ENCODE data around the gene PTPRM.

PTPRM gene

DNA sequence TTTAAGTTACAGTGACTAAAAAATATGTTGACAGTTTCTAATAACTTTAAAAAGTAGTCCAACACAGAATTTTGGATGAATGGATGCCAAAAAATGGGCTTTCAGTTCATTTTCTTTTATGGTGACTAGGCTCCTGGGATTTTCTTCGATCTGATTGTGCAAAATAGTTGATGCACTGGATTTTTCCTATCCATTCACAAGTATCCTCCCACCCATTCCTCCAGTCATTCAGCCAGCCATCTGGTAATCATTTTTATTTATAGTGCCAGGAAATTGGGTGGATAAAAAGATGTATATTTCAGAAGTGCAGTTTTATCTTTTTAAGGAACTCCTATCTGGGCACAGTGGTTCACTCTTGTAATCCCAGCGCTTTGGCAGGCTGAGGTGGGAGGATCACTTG is 175.1 kb downstream of the PTPRM start:
- H3K4me3 ChIP-seq (ENCODE audit: low read depth, low read length) = no peak overlapping the region
- DNase-seq (ENCODE audit: low read depth) = no peak
- TF ChIP-seq, protein P1, sequence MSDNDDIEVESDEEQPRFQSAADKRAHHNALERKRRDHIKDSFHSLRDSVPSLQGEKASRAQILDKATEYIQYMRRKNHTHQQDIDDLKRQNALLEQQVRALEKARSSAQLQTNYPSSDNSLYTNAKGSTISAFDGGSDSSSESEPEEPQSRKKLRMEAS (IDR thresholded peaks at IDR 0.05; ENCODE audit: low read depth, low read length) = no peak
- TF ChIP-seq POLR2A (IDR thresholded peaks at IDR 0.05; ENCODE audit: extremely low read depth, insufficient read length) (no peak), MYC (IDR thresholded peaks at IDR 0.05; ENCODE audit: low read depth, low read length) (no peak)
- TF ChIP-seq, protein P2, sequence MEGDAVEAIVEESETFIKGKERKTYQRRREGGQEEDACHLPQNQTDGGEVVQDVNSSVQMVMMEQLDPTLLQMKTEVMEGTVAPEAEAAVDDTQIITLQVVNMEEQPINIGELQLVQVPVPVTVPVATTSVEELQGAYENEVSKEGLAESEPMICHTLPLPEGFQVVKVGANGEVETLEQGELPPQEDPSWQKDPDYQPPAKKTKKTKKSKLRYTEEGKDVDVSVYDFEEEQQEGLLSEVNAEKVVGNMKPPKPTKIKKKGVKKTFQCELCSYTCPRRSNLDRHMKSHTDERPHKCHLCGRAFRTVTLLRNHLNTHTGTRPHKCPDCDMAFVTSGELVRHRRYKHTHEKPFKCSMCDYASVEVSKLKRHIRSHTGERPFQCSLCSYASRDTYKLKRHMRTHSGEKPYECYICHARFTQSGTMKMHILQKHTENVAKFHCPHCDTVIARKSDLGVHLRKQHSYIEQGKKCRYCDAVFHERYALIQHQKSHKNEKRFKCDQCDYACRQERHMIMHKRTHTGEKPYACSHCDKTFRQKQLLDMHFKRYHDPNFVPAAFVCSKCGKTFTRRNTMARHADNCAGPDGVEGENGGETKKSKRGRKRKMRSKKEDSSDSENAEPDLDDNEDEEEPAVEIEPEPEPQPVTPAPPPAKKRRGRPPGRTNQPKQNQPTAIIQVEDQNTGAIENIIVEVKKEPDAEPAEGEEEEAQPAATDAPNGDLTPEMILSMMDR (IDR thresholded peaks at IDR 0.05; ENCODE audit: low read depth, low read length) = no peak

DNA sequence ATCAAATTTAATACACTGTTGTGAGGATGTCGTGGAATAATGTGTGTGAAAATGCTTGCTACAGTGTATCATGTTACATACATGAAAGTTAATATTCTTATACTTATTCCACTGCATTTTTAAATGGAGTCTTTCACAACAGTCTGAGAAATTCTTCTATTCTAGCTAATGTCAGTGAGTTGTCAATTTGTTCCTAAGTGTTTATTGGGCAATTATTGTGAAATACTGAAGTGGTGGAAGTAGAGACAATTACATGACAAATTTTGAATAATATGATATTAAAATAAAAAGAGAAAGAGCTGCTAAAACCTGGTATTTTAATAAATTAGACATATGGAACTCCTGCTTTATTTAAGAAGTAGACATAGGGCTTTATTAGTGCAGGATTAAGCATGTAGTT is 176.1 kb downstream of the PTPRM start:
- DNase-seq (ENCODE audit: low read depth) = no peak
- H3K4me3 ChIP-seq (ENCODE audit: low read depth, low read length) = no peak overlapping the region
- no peak for TF ChIP-seq MYC (IDR thresholded peaks at IDR 0.05; ENCODE audit: low read depth, low read length)
- TF ChIP-seq POLR2A (IDR thresholded peaks at IDR 0.05; ENCODE audit: extremely low read depth, insufficient read length) = no peak
- TF ChIP-seq, protein P1 (IDR thresholded peaks at IDR 0.05; ENCODE audit: low read depth, low read length) = no peak
- TF ChIP-seq, protein P2 (IDR thresholded peaks at IDR 0.05; ENCODE audit: low read depth, low read length) = no peak

GRCh38 chr18:7746106-7746505 is 179.0 kb downstream of the PTPRM start:
- no peak overlapping the region for H3K4me3 ChIP-seq (ENCODE audit: low read depth, low read length)
- TF ChIP-seq, protein P2 (IDR thresholded peaks at IDR 0.05; ENCODE audit: low read depth, low read length) = no peak
- no peak for TF ChIP-seq MYC (IDR thresholded peaks at IDR 0.05; ENCODE audit: low read depth, low read length)
- TF ChIP-seq, protein P1 (IDR thresholded peaks at IDR 0.05; ENCODE audit: low read depth, low read length) = no peak
- TF ChIP-seq POLR2A (IDR thresholded peaks at IDR 0.05; ENCODE audit: extremely low read depth, insufficient read length) = no peak
- no peak for DNase-seq (ENCODE audit: low read depth)

GRCh38 chr18:7748251-7749007 is 181.3 kb downstream of the PTPRM start:
- TF ChIP-seq, protein P2 (IDR thresholded peaks at IDR 0.05; ENCODE audit: low read depth, low read length) = no peak
- TF ChIP-seq, protein P1 (IDR thresholded peaks at IDR 0.05; ENCODE audit: low read depth, low read length) = no peak
- TF ChIP-seq POLR2A (IDR thresholded peaks at IDR 0.05; ENCODE audit: extremely low read depth, insufficient read length) = no peak
- no peak for TF ChIP-seq MYC (IDR thresholded peaks at IDR 0.05; ENCODE audit: low read depth, low read length)
- H3K4me3 ChIP-seq (ENCODE audit: low read depth, low read length) = no peak overlapping the region
- no peak for DNase-seq (ENCODE audit: low read depth)

DNA sequence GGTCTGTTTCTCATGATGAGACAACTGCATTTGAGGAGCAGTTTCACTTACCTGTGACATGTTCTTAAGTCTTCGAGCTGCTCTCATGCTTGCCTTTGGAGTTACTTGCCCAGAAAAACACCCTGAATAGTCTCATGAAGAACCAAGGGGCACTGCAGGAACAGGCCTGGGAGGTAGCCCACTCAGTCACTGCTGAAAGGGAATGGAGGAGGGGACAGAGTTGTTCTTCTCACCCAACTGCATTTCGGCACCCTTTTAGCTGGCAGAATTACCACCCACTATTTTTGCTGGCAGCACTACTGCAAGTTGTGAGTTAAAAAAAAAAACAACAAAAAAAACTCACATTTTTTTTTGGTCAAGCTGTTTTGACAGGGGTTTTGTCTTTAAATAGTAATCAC is 181.9 kb downstream of the PTPRM start:
- H3K4me3 ChIP-seq (ENCODE audit: low read depth, low read length) = no peak overlapping the region
- TF ChIP-seq POLR2A (IDR thresholded peaks at IDR 0.05; ENCODE audit: extremely low read depth, insufficient read length) (no peak), MYC (IDR thresholded peaks at IDR 0.05; ENCODE audit: low read depth, low read length) (no peak)
- TF ChIP-seq, protein P2 (IDR thresholded peaks at IDR 0.05; ENCODE audit: low read depth, low read length) = no peak
- TF ChIP-seq, protein P1 (IDR thresholded peaks at IDR 0.05; ENCODE audit: low read depth, low read length) = no peak
- no peak for DNase-seq (ENCODE audit: low read depth)
